Inflammatory macrophage treated with lipopolysaccharide for 4 hours (primary cell): ENCODE results near the gene TRMU.
"Not testable (repeated sequence)": the region's sequence is repeated elsewhere in the genome, so short reads cannot be mapped to it uniquely, and the experiment has no call there.

ENCODE experiments used
- DNase-seq: peaks from one replicate; pipeline ENCODE4 v3.0.0-alpha.2; 2020

TRMU gene

DNA sequence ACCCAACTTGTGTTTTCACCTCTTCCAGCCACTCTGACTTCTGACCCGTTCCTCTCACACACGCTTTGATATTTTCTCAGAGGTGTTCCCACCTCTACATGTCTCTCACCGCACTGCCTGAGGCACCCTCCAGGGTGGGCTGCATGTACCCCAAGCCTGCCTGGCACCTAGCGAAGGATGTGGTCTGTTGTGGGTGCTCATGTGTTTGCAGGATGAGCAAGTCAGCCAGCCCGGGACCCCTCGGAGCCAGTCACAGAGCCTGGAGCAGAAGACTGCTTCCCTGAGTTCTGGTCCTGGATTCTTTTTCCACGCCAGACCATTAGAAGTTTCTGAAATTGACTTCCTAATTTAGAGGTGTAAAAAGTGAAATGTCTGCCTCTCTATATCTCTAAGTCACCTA is 35.0 kb upstream of the TRMU start:
- DNase-seq = no peak

DNA sequence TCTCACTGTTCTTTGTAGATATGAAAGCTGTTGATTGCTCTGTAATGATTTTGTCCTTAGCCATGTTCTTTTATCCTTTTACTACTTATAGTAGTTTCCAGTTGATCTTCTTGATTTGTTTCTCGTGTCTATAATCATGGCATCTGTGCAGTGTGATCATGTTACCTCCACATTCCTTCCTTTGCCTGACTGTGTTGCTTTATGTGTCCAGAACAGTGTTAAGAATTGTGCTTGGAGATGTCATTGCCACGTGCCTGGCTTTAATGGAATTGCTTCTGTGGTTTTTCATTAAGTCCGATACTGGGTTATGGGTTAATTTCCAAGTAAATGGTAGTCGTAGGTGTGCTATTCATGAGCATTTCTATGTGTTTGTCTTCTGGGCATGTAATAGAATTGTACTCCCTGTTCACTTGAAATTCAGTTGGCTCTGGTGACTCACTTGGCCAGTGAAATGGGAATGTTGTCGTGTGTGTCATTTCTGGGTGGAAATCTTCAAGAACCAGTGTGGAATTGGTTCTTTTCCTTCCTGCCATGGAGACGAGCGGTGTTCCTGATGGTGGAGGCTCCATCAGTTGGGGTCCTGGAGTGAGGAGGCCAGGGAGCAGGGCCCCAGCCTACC is 32.1 kb upstream of the TRMU start:
- DNase-seq = no peak

DNA sequence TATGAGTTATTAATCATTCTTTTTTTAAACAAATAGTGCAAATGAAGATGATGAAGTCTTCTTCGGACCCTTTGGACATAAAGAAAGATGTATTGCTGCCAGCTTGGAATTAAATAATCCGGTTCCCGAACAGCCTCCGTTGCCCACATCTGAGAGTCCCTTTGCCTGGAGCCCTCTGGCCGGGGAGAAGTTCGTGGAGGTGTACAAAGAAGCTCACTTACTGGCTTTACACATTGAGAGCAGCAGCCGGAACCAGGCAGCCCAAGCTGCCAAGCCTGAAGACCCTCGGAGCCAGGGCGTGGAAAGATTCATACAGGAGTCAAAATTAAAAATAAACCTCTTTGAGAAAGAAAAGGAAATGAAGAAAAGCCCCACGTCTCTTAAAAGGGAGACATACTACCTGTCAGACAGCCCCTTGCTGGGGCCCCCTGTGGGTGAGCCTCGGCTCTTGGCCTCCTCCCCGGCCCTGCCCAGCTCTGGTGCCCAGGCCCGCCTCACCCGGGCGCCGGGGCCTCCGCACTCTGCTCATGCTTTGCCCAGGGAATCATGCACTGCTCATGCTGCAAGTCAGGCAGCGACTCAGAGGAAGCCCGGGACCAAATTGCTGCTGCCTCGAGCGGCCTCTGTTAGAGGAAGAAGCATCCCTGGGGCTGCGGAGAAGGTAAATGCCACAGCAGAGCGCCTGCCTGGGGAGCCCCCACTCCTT is 27.1 kb upstream of the TRMU start:
- no peak for DNase-seq

DNA sequence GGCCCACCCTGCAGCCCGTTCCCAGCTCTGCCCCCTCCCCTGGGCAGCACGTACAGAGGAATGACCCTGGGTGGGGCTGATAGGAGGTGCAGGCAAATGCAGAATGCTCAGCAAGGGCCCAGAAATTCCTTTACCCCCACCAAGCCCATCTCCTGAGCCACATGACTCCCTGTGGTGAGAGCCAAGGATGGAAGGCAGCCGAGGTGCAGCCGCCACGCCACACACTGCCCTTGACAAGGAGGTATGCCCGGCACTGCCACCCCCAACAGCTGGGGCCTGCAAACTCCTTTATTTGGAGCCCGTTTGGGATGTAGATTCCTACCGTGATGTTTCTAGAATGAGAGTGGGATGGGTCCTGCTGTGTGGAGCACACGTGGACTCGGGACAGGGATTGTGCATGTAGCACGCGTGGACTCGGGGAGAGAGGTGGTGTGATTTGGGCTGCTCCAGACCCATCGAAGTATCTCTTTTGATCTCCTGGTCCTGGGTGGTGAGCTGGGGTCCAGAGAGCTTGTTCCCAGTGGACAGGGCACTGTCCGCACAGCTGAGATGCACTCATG is 25.9 kb upstream of the TRMU start:
- no peak for DNase-seq

DNA sequence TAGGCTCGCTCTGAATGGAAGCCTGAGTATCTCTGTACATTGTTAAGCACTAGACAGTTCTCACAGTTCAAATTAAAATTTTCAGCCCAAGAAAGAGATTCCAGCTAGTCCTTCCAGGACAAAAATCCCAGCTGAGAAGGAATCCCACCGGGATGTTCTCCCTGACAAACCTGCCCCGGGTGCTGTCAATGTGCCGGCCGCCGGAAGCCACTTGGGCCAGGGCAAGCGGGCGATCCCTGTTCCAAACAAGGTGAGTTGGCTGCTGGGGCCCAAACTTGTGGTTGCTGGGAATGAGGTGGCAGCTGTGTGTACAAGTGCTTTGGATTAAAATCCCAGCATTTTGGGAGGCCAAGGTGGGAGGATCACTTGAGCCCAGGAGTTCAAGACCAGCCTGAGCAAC is 23.5 kb upstream of the TRMU start:
- DNase-seq = no peak

DNA sequence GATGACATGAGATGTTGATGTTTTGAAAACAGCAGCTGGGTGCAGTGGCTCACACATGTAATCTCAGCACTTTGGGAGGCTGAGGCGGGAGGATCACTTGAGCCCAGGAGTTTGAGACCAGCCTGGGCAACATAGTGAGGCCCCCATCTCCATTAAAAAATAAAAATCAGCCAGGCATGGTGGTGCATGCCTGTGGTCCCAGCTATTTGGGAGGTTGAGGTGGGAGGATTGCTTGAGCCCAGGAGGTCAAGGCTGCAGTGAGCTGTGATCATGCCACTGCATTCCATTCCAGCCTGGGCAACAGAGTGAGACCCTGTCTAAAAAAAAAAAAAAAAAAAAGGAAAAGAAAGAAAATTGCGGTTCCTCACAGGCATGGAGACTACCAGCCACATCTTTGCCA is 22.7 kb upstream of the TRMU start:
- not testable (repeated sequence) for DNase-seq

DNA sequence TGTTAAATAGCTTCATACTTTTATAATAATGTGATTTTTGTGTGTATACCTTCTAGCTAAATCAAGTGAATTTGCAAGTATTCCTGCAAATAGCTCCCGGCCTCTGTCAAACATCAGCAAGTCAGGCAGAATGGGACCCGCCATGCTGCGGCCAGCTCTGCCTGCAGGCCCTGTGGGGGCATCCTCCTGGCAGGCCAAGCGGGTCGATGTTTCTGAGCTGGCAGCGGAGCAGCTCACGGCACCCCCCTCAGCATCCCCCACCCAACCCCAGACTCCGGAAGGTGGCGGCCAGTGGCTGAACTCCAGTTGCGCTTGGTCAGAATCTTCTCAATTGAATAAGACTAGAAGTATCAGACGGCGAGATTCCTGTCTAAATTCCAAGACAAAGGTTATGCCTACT is 19.5 kb upstream of the TRMU start:
- DNase-seq = no peak

DNA sequence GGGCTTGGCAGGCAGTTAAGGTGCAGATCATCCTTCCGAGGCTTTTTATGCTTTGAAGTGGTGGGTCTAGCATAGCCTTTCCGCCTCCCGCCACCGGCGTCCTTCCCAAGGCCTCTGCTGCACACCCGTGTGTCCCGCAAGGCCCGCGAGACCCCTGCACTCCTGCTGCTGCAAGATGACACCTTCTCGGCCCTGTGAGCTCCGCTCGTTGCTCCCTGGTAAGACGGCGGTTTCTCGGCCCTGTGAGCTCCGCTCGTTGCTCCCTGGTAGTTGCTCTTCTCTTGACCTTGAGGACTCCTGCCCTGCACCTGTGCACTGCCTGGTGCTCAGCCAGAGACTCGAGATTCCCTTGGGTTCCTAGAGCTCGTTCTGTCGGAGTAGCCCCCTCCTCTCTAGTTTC is 17.9 kb upstream of the TRMU start:
- no peak for DNase-seq

DNA sequence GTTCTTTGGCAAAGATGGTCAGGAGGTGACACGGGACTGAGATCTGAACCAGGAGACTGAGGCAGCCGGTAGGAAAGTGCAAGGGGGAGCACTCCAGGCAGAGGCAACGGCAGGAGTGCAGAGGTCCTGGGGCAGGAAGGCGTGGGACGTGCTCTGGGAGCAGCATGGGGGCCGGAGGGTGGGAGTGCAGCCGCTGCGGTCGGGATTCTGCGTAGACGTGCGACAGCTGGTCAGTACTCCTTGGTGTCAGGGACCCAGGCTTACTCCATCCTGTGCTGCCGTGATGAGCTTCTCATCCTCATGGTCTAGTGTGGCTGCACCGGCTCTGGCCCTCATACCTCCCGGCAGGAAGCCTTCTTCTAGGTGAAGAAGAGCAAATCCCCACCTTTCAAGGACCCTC is 16.9 kb upstream of the TRMU start:
- DNase-seq = no peak

DNA sequence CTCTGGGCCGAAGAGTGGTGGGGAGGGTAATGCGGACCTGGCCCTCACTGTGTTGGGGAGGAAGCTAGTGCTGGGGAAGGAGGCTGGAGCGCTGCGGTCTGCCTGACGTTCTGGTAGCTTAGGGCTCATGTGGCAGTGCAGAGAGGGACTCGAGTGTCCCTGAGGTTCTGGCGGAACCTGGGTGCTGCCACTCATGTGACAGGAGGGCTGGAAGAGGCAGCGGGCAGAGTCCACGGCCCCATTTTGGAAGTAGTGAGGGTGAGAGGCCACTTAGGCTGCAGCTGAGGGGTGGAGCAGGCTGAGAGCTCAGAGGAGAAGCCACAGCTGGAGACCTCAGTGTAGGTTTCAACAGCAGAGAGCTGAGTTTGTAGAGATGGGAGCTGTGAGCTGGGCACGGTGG is 16.2 kb upstream of the TRMU start:
- DNase-seq = no peak

DNA sequence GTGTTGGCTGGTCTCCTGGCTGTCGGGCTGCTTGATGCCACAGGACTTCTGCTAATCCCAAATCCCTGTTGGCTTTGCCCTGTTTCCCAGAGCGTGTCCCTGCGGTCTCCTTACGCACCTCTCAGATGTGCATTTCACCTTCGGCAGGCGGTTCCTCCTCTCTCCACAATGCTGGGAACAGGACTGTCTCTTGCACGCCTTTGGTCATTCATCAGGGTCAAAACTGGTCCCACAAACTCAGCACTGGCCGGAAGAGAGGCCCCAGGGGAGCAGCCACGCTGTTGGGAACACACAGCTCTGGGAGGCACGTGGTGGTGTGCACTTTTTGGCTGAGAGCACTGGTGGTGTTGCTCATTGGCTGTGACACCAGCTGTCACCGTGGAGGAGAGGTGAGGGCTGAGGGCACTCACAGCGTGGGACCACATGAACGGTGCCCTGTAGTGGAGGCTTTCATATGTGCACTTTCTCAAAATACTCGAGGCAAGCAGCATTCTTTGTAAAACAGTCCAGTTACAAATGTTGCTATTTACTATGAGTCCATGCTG is 15.3 kb upstream of the TRMU start:
- no peak for DNase-seq

DNA sequence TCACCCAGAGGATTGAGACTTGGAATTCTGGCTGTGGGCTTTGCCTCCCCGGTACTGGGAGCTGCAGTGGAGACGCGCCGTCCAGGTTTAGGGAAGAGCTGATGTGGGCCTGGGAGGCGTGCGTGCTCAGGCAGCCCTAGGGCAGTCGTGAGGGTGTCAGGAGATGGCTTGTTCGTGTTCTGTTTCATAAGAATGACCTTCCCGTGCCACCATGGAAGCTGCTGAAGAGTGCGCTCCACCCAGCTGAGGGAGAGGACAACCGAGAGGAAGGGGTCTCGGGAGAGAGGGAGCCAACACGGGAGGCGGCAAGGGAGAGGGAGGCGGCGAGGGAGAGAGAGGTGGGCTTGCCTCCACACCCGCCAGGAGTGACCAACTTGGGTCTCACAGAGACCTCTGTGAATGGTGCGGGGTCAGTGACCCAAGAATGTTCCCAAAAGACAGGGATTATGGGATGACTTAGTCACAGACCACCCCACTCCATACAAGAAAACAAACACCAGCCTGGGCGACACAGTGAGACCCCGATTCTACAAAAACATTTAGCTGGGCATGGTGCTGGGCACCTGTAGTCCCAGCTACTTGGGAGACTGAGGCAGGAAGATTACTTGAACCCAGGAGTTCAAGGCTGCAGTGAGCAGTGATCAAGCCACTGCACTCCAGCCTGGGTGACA is 14.7 kb upstream of the TRMU start:
- no peak for DNase-seq

DNA sequence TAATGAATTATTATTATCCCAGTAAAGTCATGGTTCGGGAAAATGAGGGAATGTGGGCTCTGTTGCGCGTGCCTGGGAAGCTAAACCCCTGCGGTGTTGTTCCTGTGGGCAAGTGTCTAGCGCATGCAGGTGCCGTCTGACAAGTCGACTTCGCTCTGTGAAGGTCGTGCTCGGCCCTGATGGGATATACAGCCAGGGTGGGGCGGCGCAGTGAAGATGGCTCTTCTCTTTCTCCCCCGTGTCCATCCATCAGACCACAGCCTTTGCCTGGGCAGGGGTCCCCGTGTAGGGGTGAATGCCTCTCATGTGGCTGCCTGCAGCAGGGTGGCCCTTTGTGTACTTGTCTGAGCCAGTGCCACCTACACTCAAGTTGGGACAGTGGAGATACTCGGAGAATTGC is 12.8 kb upstream of the TRMU start:
- DNase-seq = no peak

DNA sequence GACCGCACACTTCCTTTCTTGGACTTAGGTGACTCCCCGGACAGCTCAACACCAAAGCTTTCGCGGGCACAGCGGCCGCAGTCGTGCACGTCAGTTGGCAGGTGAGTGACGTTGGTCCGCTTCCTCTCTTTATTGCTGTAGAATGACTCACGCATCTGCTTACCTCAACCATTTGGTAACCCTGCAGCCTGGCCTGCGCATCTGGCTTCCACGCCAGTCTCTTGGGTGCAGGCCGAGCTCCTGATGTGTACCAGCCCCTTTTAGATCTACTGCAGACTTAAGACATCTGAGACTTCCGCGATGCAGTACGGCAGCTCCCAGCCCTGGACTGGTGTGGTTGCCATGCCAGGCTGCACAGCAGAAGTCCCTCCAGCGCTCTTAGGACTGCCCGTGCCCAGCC is 12.4 kb upstream of the TRMU start:
- no peak for DNase-seq

DNA sequence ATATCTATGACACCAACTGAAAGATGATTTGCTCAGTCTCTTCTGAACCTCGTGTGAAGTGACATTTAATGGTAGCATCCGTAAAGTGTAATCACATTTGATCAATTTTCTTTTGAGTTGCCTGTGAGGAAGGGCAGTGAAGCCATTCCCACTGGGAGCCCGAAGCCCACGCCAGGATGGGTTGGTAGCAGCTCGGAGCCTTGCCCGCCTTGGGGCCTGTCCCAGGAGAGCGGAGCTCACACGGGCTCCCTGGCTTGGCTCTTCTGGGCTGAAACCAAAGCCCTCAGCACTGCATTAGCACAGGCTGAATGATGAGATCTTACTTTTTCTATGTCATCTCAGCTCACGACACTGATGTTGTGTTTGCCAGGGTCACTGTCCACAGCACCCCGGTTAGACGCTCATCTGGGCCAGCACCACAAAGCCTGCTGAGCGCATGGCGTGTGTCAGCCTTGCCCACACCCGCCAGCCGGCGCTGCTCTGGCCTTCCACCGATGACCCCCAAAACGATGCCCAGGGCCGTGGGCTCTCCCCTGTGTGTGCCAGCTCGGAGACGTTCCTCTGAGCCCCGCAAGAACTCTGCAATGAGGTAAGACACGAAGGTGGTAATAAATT is 9.3 kb upstream of the TRMU start:
- DNase-seq = no peak

DNA sequence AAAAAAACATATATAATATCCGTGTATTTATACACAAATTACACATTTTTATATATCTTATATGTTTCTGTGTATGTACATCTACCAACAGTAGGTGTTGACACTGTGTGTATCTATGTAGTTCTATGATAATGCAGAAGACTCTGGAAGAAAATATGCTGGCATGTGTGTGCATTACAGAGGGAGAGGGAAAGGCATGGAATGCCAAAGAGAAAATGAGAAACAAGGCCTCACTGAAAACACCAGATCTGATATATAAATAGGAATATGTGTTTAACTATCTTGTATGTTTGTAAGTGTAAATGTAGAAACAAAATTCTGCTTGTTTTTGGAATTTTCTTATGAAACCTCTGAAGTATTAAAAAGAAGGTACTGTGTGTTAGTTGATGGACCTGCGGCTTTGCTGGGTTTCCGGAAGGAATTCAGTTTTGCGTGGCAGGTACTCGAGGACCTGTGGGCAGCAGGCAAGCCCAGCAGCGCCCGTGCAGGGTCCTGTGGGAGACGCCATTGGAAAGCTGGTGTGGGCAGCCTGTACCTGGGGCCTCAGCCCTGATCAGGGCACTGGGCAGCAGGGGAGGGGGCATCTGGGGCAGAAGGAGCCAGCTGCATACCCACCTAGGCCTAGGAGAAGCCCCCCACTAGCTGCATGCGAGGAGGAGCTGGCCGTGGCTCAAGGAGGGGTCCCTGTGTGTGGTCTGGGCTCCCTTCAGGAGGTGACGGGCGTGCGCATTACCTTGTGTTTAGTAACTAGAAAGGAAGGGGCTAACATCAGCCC is 7.6 kb upstream of the TRMU start:
- DNase-seq = no peak

DNA sequence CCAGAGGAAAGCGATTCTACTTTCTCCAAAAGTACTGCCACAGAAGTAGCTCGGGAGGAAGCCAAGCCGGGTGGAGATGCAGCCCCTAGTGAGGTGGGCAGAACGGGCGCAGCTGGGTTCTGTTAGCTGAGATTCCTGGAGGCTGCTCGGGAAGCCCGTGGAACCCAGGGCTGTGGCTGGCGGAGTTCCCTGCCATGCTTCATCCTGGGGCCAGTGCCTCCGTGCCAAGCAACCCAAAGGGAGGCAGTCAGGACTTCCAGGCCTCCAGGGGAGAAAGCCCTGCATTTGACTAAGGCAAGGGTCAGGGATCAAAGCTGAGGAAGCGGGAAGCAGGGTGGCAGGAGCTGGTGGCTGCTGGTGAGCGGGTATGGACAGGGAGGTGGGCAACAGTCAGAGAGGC is 6.7 kb upstream of the TRMU start:
- no peak for DNase-seq

DNA sequence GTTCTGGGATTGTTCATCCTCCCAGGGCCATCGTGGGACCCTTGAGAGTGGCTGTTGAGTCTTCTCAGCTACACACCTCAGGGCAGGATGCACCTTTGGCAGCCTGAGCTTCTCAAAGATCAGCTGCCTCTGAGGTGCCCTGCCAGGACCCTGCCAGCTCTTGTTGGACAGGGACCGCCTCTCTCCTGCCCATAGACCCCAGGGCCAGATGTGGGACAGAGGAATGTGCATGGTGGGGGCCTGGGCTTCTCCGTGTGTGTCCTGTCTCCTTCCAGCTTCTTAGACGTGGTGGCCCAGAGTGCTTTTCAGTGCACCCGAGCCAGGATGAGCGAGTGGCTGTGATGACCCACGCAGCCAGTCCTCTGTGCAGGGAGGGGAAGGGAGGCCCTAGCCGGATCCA is 5.9 kb upstream of the TRMU start:
- no peak for DNase-seq

DNA sequence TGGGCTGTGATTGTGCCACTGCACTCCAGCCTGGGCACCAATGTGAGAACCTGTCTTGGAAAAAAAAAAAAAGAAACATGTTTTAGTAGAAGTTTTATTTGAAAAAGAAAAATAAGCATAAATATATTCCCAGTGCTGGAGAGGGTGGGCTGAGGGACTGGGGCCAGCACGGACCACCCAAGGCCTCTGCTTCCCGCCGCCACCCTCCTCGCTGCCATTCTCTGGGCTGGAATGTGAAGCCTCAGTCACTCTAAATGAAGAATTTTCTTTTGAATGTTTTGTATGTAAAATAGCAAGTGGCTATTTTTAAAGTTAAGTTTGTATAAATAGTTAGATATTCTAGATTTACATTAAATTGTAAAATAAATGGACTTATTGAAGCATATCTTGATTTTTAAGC is 5.1 kb upstream of the TRMU start:
- no peak for DNase-seq

DNA sequence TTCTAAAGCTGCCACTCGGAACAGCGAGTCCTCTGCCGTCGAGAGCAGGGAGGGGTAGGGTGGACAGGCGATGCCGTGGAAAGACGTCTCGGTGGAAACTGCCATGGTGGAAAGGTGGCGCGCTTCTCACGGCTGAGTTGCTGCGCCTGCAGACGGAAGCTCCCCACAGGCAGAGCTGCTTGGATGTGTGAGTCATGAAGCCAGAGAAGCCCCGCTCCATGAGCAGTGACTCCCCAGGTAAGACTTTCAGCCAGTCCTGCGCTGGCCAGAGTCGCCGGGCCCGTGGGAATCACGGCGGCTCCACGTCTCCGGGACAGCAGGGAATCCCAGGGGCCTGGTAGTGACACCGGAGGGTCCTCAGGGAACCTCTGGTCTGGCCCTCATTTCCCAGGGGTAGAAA is 4.0 kb upstream of the TRMU start:
- DNase-seq = no peak

DNA sequence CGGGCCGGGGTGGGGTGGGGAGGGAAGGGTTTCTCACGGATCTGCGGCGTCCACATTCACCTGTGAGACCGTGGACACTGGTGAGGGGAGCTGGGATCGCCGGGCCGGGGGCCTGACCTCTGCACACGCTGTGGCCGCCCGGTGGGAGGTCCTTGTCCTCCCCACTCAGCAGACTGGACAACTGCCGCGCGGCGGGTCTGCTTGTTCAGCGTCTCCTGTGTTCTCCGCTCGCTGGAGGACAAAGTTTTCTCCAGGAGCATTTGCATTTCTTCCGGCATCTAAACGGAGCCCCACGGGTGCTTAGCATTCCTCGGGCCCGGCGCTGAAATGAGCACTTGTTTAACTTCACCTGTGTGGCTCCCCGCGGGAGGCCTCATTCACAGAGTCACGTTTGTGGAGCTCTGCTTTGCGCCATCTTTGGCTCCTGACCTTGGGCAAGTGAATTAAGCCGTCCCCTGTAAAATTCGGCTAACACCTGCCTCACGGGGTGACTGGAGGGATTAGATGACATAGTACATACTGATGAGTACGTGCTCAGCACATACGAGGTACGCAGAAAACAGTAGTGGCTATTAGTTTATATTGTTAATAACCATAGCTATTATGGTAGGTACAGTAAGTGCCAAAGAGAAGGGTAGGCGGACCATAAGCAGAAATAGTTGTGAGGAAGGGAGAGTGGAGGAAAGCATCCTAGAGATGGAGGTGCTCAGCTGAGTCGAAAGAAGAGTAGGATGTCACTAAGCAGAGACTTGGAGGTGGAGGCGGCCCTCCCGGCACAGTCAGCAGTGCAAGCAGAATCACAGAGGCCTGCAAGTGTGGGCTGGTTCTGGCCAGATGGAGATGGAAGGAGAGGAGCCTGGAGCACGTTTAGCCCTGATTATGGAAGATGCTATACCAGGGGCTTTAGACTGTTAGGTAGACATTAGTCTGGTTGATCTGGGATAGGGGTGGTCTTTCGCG is 885 bp downstream of the TRMU start:
- peak; percentile 18 for DNase-seq

DNA sequence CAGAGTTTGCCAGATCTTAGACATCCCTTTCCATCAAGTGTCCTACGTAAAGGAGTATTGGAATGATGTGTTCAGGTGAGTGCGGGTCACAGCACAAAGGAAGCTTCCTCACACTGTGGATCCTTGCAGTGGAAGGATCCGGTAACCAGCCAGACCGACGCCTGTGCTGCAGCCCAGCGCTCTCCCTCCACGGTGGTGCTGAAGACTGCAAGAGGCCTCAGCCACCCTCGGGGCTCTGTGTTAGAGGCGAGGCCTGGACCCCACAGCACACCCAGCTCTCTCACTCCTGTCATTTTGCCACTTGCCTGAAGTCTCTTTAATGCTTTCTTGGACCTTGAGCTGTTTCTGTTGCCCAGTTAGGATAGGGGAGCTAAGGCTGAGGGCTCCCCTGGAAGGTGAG is 2.4 kb downstream of the TRMU start:
- no peak for DNase-seq
